Neural cell (in vitro differentiated cells): Measurements from ENCODE around the gene C10orf105. TPM values are rescaled to one million over a fixed set of nuclear protein-coding genes. Genes with fewer than 3 reads are reported as not detected.

ENCODE experiments used
- H2AFZ ChIP-seq: fragments of 200-600, 300-800 bp; sonication (generic), shearing (Covaris generic); 2 replicates; pipeline ENCODE4 v1.6.0; 2014; ENCODE audit warnings: low read depth, mild to moderate bottlenecking, antibody characterized with exemption, low read length, moderate library complexity
- H3F3A ChIP-seq: fragments of 200-600 bp; shearing (Covaris generic); 2 replicates; pipeline ENCODE4 v1.6.1; 2016; ENCODE audit warnings: mild to moderate bottlenecking, moderate library complexity, mixed read lengths, antibody characterized with exemption, low read length; ENCODE audit not compliant: insufficient read depth, poor library complexity, severe bottlenecking
- H3K27ac ChIP-seq: fragments of 200-600, 300-800 bp; sonication (generic), shearing (Covaris generic); 2 replicates; pipeline ENCODE4 v1.5.1; 2014; ENCODE audit warnings: mild to moderate bottlenecking, low read length, moderate library complexity
- H3K27me3 ChIP-seq: fragments of 300-800, 200-600 bp; sonication (generic), shearing (Covaris generic); 2 replicates; pipeline ENCODE4 v1.6.0; 2014; ENCODE audit warnings: mild to moderate bottlenecking, low read depth, low read length, moderate library complexity; ENCODE audit not compliant: insufficient read depth
- H3K36me3 ChIP-seq: fragments of 300-800, 200-600 bp; sonication (generic), shearing (Covaris generic); 2 replicates; pipeline ENCODE4 v1.5.1; 2014; ENCODE audit warnings: mild to moderate bottlenecking, antibody characterized with exemption, low read length, moderate library complexity; ENCODE audit not compliant: insufficient read depth
- H3K4me2 ChIP-seq: fragments of 300-800, 200-600 bp; sonication (generic), shearing (Covaris generic); 2 replicates; pipeline ENCODE4 v1.6.0; 2014; ENCODE audit warnings: mild to moderate bottlenecking, low read length
- H3K4me3 ChIP-seq: fragments of 300-800, 200-600 bp; sonication (generic), shearing (Covaris generic); 2 replicates; pipeline ENCODE4 v1.5.1; 2014; ENCODE audit warnings: mild to moderate bottlenecking, low read length, moderate library complexity
- H3K79me2 ChIP-seq: fragments of 200-600 bp; shearing (Covaris generic); replicated peaks from 2 replicates; pipeline ENCODE4 v1.6.0; 2014; ENCODE audit warnings: mild to moderate bottlenecking, low read length, moderate library complexity; ENCODE audit not compliant: insufficient read depth
- H3K9ac ChIP-seq: fragments of 300-800, 200-600 bp; sonication (generic), shearing (Covaris generic); 2 replicates; pipeline ENCODE4 v1.6.1; 2016; ENCODE audit warnings: mild to moderate bottlenecking, low read length, mixed read lengths
- H3K9me2 ChIP-seq: fragments of 200-600 bp; shearing (Covaris generic); 2 replicates; pipeline ENCODE4 v1.6.1; 2016; ENCODE audit warnings: mild to moderate bottlenecking, low read length, mixed read lengths; ENCODE audit not compliant: insufficient read depth
- H3K9me3 ChIP-seq: fragments of 200-600, 300-800 bp; sonication (generic), shearing (Covaris generic); 2 replicates; pipeline ENCODE4 v1.6.1; 2016; ENCODE audit warnings: mild to moderate bottlenecking, mixed run types, low read length, moderate library complexity, mixed read lengths
- H4K20me1 ChIP-seq: fragments of 200-600 bp; shearing (Covaris generic); 2 replicates; pipeline ENCODE4 v1.6.1; 2016; ENCODE audit warnings: mild to moderate bottlenecking, mixed run types; ENCODE audit not compliant: insufficient read depth
- EP300 ChIP-seq: fragments of 450-650 bp; conservative IDR thresholded peaks from 2 replicates; pipeline ENCODE4 v1.6.1; 2014; ENCODE audit warnings: antibody characterized with exemption, mild to moderate bottlenecking, moderate library complexity; ENCODE audit not compliant: poor library complexity, severe bottlenecking
- EZH2 ChIP-seq: fragments of 200-600, 300-800 bp; shearing (Covaris generic), sonication (generic); IDR thresholded peaks from 2 replicates; pipeline ENCODE4 v1.6.1; 2014; ENCODE audit warnings: antibody characterized with exemption, low read length, borderline replicate concordance, mild to moderate bottlenecking; ENCODE audit not compliant: insufficient read depth, poor library complexity, severe bottlenecking
- MXI1 ChIP-seq: fragments of 450-650 bp; conservative IDR thresholded peaks from 2 replicates; pipeline ENCODE4 v1.6.1; 2014; ENCODE audit warnings: antibody characterized with exemption, mild to moderate bottlenecking; ENCODE audit not compliant: poor library complexity, severe bottlenecking
- POLR2AphosphoS5 ChIP-seq: IDR thresholded peaks from 2 replicates; pipeline ENCODE4 v1.6.1; 2012
- RAD21 ChIP-seq: fragments of 450-650 bp; conservative IDR thresholded peaks from 2 replicates; pipeline ENCODE4 v1.6.1; 2014; ENCODE audit warnings: antibody characterized with exemption, mild to moderate bottlenecking, moderate library complexity
- SMC3 ChIP-seq: fragments of 450-650 bp; conservative IDR thresholded peaks from 2 replicates; pipeline ENCODE4 v1.6.1; 2014; ENCODE audit warnings: antibody characterized with exemption, mild to moderate bottlenecking, moderate library complexity; ENCODE audit not compliant: poor library complexity
- TAF1 ChIP-seq: IDR thresholded peaks from 2 replicates; pipeline ENCODE4 v1.6.1; 2012; ENCODE audit warnings: low read depth
- polyA plus RNA-seq: library from polyadenylated mRNA; depleted of rRNA; stranded (reverse); fragments of >200 nt; gene quantifications from 2 replicates; pipeline ENCODE4 v1.2.3, GENCODE V29; 2014
- TF ChIP-seq, protein P1 (sequence below): fragments of 450-650 bp; IDR thresholded peaks from 2 replicates; pipeline ENCODE4 v1.5.1; 2014; ENCODE audit warnings: antibody characterized with exemption, mild to moderate bottlenecking, moderate library complexity; ENCODE audit not compliant: poor library complexity, severe bottlenecking
- TF ChIP-seq, protein P2 (sequence below): IDR thresholded peaks from 2 replicates; pipeline ENCODE4 v1.6.1; 2012; ENCODE audit warnings: borderline replicate concordance

Gene C10orf105
- polyA plus RNA-seq, 1 donor from 2014 or later = 0.11 TPM

GRCh38 chr10:71717056-71717455, 2.5 kb downstream of the C10orf105 start:
- Histone ChIP-seq H4K20me1 (no peaks in the 10 kb centered on the region), H3K27me3 (no peaks in the 10 kb centered on the region), H3K9me3 (no peaks in the 10 kb centered on the region), H3F3A (no peaks in the 10 kb centered on the region), H3K9me2 (no peaks in the 10 kb centered on the region), H3K36me3 (no peaks in the 10 kb centered on the region), H3K79me2 (no peaks in the 10 kb centered on the region), H3K4me3 (no peak overlapping the region), H3K9ac (no peak overlapping the region), H3K27ac (no peak overlapping the region), H3K4me2 (no peak overlapping the region), H2AFZ (no peak overlapping the region)
- TF ChIP-seq, protein P1, sequence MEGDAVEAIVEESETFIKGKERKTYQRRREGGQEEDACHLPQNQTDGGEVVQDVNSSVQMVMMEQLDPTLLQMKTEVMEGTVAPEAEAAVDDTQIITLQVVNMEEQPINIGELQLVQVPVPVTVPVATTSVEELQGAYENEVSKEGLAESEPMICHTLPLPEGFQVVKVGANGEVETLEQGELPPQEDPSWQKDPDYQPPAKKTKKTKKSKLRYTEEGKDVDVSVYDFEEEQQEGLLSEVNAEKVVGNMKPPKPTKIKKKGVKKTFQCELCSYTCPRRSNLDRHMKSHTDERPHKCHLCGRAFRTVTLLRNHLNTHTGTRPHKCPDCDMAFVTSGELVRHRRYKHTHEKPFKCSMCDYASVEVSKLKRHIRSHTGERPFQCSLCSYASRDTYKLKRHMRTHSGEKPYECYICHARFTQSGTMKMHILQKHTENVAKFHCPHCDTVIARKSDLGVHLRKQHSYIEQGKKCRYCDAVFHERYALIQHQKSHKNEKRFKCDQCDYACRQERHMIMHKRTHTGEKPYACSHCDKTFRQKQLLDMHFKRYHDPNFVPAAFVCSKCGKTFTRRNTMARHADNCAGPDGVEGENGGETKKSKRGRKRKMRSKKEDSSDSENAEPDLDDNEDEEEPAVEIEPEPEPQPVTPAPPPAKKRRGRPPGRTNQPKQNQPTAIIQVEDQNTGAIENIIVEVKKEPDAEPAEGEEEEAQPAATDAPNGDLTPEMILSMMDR = no peak

- no peaks in the 10 kb centered on the region for H3K36me3 ChIP-seq
- no peaks in the 10 kb centered on the region for H3K27me3 ChIP-seq
- H3F3A ChIP-seq = no peaks in the 10 kb centered on the region
- no peak overlapping the region for H2AFZ ChIP-seq
- no peak overlapping the region for H3K9ac ChIP-seq
- H3K9me3 ChIP-seq = no peaks in the 10 kb centered on the region
- no peak overlapping the region for H3K27ac ChIP-seq
- no peaks in the 10 kb centered on the region for H4K20me1 ChIP-seq
- no peak overlapping the region for H3K4me3 ChIP-seq
- no peaks in the 10 kb centered on the region for H3K79me2 ChIP-seq
- H3K4me2 ChIP-seq = no peak overlapping the region
- no peaks in the 10 kb centered on the region for H3K9me2 ChIP-seq
- TF ChIP-seq SMC3 = no peak
These were observed 3.2 kb downstream of the C10orf105 start for GRCh38 chr10:71716426-71716825.

DNA sequence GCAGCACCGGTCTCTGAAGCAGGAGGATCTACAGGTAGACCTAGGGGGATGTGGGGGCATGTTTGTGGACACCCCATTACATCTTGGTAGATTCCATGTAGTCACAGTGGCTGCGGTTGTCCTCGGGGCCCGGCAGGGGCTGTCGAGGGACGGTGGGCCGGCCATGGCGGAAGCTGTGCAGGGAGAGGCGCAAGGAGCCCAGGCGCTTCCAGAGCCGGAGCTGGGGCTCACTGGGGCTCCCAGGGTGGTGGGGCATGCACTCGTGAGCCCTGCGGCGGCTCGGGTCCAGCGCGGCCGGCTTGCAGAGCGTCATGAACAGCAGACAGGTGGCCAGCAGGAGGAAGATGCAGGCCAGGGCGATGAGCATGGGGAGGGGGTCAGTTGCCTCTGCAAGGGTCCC, 3.7 kb downstream of the C10orf105 start:
- Histone ChIP-seq H3K9me3 (no peaks in the 10 kb centered on the region), H3K27me3 (no peaks in the 10 kb centered on the region), H3K9ac (no peak overlapping the region), H3K4me2 (no peak overlapping the region), H3K79me2 (no peaks in the 10 kb centered on the region), H3K9me2 (no peaks in the 10 kb centered on the region), H4K20me1 (no peaks in the 10 kb centered on the region), H3K4me3 (no peak overlapping the region), H2AFZ (no peak overlapping the region), H3F3A (no peaks in the 10 kb centered on the region), H3K27ac (no peak overlapping the region), H3K36me3 (no peaks in the 10 kb centered on the region)
- no peak for TF ChIP-seq POLR2AphosphoS5
- TF ChIP-seq MXI1 = no peak
- no peak for TF ChIP-seq RAD21
- TF ChIP-seq TAF1 = no peak
- TF ChIP-seq, protein P1 = no peak
- no peak for TF ChIP-seq EZH2
- TF ChIP-seq EP300 = no peak
- TF ChIP-seq SMC3 = no peak
- TF ChIP-seq, protein P2, sequence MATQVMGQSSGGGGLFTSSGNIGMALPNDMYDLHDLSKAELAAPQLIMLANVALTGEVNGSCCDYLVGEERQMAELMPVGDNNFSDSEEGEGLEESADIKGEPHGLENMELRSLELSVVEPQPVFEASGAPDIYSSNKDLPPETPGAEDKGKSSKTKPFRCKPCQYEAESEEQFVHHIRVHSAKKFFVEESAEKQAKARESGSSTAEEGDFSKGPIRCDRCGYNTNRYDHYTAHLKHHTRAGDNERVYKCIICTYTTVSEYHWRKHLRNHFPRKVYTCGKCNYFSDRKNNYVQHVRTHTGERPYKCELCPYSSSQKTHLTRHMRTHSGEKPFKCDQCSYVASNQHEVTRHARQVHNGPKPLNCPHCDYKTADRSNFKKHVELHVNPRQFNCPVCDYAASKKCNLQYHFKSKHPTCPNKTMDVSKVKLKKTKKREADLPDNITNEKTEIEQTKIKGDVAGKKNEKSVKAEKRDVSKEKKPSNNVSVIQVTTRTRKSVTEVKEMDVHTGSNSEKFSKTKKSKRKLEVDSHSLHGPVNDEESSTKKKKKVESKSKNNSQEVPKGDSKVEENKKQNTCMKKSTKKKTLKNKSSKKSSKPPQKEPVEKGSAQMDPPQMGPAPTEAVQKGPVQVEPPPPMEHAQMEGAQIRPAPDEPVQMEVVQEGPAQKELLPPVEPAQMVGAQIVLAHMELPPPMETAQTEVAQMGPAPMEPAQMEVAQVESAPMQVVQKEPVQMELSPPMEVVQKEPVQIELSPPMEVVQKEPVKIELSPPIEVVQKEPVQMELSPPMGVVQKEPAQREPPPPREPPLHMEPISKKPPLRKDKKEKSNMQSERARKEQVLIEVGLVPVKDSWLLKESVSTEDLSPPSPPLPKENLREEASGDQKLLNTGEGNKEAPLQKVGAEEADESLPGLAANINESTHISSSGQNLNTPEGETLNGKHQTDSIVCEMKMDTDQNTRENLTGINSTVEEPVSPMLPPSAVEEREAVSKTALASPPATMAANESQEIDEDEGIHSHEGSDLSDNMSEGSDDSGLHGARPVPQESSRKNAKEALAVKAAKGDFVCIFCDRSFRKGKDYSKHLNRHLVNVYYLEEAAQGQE = no peak
